K562 (cell line): ENCODE measurements around the gene STK25. TPM values are rescaled to one million over a fixed set of nuclear protein-coding genes. Genes with fewer than 3 reads are reported as not detected.

Experiments
- ELF1 ChIP-seq: fragments of 200-800 bp; sonication (Bioruptor generic); IDR thresholded peaks from 2 replicates; pipeline ENCODE4 v1.6.1; 2016; ENCODE audit warnings: missing genetic modification characterization, missing compliant biosample characterization
- PHF8 ChIP-seq: fragments of 200-600 bp; sonication (generic); IDR thresholded peaks from 2 replicates; pipeline ENCODE4 v1.6.1; 2012; ENCODE audit warnings: mixed run types, mild to moderate bottlenecking, inconsistent platforms, low read length, moderate library complexity, borderline replicate concordance
- POLR2G ChIP-seq: fragments of 200-400 bp; formaldehyde crosslinking; IDR thresholded peaks from 2 replicates; pipeline ENCODE4 v1.6.1; 2017; ENCODE audit warnings: low read depth, mild to moderate bottlenecking, antibody characterized with exemption, low read length, moderate library complexity
- ZKSCAN8 ChIP-seq: fragments of 200-800 bp; sonication (Bioruptor generic); IDR thresholded peaks from 2 replicates; pipeline ENCODE4 v1.6.1; 2016; ENCODE audit warnings: missing genetic modification characterization, missing compliant biosample characterization
- ZNF431 ChIP-seq: sonication (generic); formaldehyde crosslinking; IDR thresholded peaks from 2 replicates; pipeline ENCODE4 v1.8.0; 2022; ENCODE audit warnings: mild to moderate bottlenecking, missing genetic modification reagents
- polyA plus RNA-seq, 8 experiments: library from polyadenylated mRNA; depleted of rRNA in 4 of 8; stranded (reverse) in 5 of 8; unstranded in 3 of 8; fragments of >200 nt; fragmentation: Nextera tagmentation in 2 of 8; fragmentation: Illumina TruSeq in 1 of 8; extraction: Ambion mirVana in 2 of 8; extraction: Trizol in 1 of 8; gene quantifications; 2 replicates each; pipeline versions ENCODE4 v1.2.1 to v1.2.3, GENCODE V29; 2011 to 2014; ENCODE audit warnings: inconsistent platforms in 1 of 8, missing spikeins in 1 of 8
- total RNA-seq, 7 experiments: library from RNA; depleted of rRNA in 6 of 7; stranded (reverse); fragments of >200 nt in 6 of 7; fragmentation: Illumina TruSeq in 2 of 7; extraction: Trizol in 2 of 7; gene quantifications; 2 replicates each; pipeline versions ENCODE4 v1.2.1 to v1.2.3, GENCODE V29; 2011 to 2021; ENCODE audit warnings: low replicate concordance in 1 of 7
- TF ChIP-seq, protein P1 (sequence below): fragments of 150-350 bp; conservative IDR thresholded peaks from 2 replicates; pipeline ENCODE4 v1.6.1; 2014; ENCODE audit warnings: low read length
- TF ChIP-seq, protein P2 (sequence below): fragments of 250-450 bp; sonication (Bioruptor Pico); IDR thresholded peaks from 2 replicates; pipeline ENCODE4 v1.5.0; 2020; ENCODE audit warnings: mild to moderate bottlenecking
- TF ChIP-seq, protein P3 (sequence below), 3 experiments: fragments of 200-800 bp in 1 of 3; sonication (Bioruptor generic) in 1 of 3; sonication (generic) in 1 of 3; formaldehyde crosslinking in 1 of 3; IDR thresholded peaks; 2 replicates each; pipeline versions ENCODE4 v1.6.1 to v1.8.0; 2016 to 2022; ENCODE audit warnings: mild to moderate bottlenecking in 2 of 3, missing compliant biosample characterization in 2 of 3, missing genetic modification characterization in 2 of 3, missing genetic modification reagents in 1 of 3
- TF ChIP-seq, protein P4 (sequence below): fragments of 450-650 bp; IDR thresholded peaks from 2 replicates; pipeline ENCODE4 v1.6.1; 2018; ENCODE audit not compliant: partially characterized antibody
- TF ChIP-seq, protein P5 (sequence below): fragments of 250-450 bp; sonication (Bioruptor Pico); IDR thresholded peaks from 2 replicates; pipeline ENCODE4 v1.4.0; 2020; ENCODE audit warnings: mild to moderate bottlenecking

Gene STK25
- total and polyA plus RNA-seq, 9 of the 15 experiments (the other 6 are each of a cell fraction or from before 2014, with no cell fraction given), result 5.4 to 177 (median 116) TPM

DNA sequence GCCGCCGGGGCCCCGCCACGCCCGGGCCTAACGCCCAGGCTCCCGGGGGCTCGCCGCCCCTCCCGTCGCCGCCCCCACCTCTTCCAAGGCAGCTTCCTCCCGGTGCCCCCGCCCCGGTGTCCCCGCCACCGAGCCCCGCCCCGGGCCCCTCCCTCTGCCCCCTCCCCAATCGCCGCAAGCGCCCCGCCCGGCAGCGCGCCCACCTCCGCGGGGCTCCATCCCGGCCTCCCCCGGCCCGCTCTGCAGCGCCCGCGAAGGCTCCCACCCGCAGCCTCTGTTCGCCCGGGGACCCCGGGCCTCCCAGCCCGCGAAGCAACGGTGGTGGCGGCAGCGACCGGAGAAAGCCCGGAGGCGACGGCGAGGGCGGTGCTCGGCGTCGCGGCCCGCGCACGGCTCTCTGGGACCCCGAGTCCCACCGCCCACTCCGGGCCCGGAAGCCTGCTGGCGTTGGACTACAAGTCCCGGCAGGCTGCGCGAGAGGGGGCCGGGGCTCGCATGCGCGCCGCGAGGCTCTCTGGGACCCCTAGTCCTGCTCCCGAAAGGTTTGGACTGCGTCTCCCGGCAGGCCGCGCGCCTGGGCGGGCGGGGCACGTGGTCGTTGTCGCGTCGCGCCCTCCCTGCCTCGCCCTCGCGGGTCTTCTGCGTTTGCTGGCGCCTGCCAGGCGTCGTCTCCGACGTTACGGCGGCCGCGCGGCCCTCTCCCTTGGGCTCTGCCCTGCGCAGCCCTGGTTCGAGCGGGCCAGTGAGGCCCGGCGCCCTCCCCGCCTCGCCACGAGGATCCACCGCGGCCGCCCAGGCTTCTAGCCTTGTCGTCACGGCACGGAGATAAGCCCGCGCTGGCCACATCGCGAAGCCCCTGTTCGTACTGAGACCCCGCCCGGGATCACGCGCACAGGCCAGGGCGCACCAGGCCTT, at the start of gene STK25 (continued):
- TF ChIP-seq, protein P1, sequence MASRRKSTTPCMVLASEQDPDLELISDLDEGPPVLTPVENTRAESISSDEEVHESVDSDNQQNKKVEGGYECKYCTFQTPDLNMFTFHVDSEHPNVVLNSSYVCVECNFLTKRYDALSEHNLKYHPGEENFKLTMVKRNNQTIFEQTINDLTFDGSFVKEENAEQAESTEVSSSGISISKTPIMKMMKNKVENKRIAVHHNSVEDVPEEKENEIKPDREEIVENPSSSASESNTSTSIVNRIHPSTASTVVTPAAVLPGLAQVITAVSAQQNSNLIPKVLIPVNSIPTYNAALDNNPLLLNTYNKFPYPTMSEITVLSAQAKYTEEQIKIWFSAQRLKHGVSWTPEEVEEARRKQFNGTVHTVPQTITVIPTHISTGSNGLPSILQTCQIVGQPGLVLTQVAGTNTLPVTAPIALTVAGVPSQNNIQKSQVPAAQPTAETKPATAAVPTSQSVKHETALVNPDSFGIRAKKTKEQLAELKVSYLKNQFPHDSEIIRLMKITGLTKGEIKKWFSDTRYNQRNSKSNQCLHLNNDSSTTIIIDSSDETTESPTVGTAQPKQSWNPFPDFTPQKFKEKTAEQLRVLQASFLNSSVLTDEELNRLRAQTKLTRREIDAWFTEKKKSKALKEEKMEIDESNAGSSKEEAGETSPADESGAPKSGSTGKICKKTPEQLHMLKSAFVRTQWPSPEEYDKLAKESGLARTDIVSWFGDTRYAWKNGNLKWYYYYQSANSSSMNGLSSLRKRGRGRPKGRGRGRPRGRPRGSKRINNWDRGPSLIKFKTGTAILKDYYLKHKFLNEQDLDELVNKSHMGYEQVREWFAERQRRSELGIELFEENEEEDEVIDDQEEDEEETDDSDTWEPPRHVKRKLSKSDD, result no peak
- TF ChIP-seq, protein P2, sequence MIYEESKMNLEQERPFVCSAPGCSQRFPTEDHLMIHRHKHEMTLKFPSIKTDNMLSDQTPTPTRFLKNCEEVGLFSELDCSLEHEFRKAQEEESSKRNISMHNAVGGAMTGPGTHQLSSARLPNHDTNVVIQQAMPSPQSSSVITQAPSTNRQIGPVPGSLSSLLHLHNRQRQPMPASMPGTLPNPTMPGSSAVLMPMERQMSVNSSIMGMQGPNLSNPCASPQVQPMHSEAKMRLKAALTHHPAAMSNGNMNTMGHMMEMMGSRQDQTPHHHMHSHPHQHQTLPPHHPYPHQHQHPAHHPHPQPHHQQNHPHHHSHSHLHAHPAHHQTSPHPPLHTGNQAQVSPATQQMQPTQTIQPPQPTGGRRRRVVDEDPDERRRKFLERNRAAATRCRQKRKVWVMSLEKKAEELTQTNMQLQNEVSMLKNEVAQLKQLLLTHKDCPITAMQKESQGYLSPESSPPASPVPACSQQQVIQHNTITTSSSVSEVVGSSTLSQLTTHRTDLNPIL, result no peak
- TF ChIP-seq ZKSCAN8 (CRISPR knock-in tag), result no peak
- peak; percentile 90 for TF ChIP-seq ZNF431 (CRISPR knock-in tag)
- TF ChIP-seq, protein P3, sequence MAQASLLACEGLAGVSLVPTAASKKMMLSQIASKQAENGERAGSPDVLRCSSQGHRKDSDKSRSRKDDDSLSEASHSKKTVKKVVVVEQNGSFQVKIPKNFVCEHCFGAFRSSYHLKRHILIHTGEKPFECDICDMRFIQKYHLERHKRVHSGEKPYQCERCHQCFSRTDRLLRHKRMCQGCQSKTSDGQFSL (CRISPR knock-in tag; IDR thresholded peaks at IDR 0.05), result peak; percentile 56
- TF ChIP-seq, protein P3 (tag; IDR thresholded peaks at IDR 0.05), result no peak; a peak in 1 of 4 replicates
- peak; percentile 79; the same call in 1 of the 2 replicates for TF ChIP-seq PHF8
- TF ChIP-seq, protein P4, sequence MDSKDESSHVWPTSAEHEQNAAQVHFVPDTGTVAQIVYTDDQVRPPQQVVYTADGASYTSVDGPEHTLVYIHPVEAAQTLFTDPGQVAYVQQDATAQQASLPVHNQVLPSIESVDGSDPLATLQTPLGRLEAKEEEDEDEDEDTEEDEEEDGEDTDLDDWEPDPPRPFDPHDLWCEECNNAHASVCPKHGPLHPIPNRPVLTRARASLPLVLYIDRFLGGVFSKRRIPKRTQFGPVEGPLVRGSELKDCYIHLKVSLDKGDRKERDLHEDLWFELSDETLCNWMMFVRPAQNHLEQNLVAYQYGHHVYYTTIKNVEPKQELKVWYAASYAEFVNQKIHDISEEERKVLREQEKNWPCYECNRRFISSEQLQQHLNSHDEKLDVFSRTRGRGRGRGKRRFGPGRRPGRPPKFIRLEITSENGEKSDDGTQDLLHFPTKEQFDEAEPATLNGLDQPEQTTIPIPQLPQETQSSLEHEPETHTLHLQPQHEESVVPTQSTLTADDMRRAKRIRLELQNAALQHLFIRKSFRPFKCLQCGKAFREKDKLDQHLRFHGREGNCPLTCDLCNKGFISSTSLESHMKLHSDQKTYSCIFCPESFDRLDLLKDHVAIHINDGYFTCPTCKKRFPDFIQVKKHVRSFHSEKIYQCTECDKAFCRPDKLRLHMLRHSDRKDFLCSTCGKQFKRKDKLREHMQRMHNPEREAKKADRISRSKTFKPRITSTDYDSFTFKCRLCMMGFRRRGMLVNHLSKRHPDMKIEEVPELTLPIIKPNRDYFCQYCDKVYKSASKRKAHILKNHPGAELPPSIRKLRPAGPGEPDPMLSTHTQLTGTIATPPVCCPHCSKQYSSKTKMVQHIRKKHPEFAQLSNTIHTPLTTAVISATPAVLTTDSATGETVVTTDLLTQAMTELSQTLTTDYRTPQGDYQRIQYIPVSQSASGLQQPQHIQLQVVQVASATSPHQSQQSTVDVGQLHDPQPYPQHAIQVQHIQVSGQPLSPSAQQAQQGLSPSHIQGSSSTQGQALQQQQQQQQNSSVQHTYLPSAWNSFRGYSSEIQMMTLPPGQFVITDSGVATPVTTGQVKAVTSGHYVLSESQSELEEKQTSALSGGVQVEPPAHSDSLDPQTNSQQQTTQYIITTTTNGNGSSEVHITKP, result peak; percentile 15
- TF ChIP-seq POLR2G, result peak; percentile 90
- TF ChIP-seq, protein P5, sequence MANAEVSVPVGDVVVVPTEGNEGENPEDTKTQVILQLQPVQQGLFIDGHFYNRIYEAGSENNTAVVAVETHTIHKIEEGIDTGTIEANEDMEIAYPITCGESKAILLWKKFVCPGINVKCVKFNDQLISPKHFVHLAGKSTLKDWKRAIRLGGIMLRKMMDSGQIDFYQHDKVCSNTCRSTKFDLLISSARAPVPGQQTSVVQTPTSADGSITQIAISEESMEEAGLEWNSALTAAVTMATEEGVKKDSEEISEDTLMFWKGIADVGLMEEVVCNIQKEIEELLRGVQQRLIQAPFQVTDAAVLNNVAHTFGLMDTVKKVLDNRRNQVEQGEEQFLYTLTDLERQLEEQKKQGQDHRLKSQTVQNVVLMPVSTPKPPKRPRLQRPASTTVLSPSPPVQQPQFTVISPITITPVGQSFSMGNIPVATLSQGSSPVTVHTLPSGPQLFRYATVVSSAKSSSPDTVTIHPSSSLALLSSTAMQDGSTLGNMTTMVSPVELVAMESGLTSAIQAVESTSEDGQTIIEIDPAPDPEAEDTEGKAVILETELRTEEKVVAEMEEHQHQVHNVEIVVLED, result peak; percentile 96
- peak; percentile 91 for TF ChIP-seq ELF1 (tag)
